GM12875 (cell line): Measurements from ENCODE around the gene RIBC1.

Experiments used
- H3K4me3 ChIP-seq: one replicate; pipeline ENCODE4 v1.5.1; 2011; ENCODE audit warnings: low read depth, low read length, control low read depth
- TF ChIP-seq, protein P1 (sequence below): IDR thresholded peaks from 2 replicates; pipeline ENCODE4 v1.5.1; 2011; ENCODE audit warnings: low read depth, mild to moderate bottlenecking, control low read depth, inconsistent platforms, low read length, moderate library complexity, borderline replicate concordance; ENCODE audit not compliant: insufficient read depth

RIBC1 gene

DNA sequence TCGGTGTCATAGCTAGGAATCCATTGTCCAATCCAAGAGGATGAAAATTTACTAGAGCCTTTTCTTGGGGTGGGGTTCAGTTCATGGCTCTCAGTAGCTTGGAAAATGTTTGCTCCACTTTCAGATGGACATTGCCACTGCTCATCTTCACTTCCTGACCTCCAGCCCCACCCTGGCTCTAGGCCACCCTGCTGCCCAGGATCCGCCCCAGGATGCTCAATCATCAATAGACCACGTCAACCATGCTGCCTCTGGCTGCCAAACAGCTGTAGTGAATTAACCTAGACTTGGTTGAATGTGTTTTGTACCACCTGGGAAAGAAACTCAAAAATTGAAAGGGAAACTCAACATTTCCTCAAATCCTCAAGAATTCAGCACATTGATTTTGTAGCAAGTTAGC is 48.7 kb downstream of the RIBC1 start:
- TF ChIP-seq, protein P1, sequence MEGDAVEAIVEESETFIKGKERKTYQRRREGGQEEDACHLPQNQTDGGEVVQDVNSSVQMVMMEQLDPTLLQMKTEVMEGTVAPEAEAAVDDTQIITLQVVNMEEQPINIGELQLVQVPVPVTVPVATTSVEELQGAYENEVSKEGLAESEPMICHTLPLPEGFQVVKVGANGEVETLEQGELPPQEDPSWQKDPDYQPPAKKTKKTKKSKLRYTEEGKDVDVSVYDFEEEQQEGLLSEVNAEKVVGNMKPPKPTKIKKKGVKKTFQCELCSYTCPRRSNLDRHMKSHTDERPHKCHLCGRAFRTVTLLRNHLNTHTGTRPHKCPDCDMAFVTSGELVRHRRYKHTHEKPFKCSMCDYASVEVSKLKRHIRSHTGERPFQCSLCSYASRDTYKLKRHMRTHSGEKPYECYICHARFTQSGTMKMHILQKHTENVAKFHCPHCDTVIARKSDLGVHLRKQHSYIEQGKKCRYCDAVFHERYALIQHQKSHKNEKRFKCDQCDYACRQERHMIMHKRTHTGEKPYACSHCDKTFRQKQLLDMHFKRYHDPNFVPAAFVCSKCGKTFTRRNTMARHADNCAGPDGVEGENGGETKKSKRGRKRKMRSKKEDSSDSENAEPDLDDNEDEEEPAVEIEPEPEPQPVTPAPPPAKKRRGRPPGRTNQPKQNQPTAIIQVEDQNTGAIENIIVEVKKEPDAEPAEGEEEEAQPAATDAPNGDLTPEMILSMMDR: no peak

DNA sequence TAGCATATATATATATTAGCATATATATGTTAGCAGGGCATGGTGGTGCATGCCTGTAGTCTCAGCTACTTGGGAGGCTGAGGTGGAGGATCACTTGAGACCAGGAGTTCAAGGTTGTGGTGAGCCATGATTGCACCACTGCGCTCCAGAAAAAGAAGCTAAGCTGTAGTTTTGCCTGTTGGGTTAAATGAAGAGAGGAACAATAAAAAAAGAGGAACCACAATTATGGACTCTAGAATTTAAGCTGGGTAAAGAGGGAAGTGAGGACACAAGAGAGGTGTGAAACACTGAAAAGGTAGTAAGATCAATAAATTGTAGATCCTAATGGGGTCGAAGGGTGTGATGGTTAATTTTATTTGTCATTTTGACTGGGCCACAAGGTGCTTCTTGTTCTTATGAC is 52.0 kb downstream of the RIBC1 start:
- TF ChIP-seq, protein P1: no peak
- H3K4me3 ChIP-seq: no peak overlapping the region

More for the DNA sequence above, 48.7 kb downstream of the RIBC1 start:
- H3K4me3 ChIP-seq: no peak overlapping the region

DNA sequence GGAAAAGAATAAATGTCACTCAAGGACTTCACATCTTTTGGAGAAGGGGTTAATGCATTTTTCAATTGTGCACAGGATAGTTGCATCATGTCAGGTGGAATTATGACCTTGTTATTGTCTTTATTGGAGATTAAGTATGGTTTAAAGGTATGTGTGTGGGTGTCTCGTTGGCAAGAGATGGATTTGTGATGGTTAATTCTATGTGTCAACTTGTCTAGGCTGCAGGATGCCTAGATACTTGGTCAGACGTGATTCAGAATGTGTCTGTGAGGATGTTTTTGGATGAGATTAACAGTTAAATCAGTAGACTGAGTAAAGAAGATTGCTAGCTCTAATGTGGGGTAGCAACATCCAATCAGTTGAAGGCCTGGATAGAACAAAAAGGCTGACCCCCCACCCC is 53.7 kb downstream of the RIBC1 start:
- TF ChIP-seq, protein P1: no peak
- no peak overlapping the region for H3K4me3 ChIP-seq

DNA sequence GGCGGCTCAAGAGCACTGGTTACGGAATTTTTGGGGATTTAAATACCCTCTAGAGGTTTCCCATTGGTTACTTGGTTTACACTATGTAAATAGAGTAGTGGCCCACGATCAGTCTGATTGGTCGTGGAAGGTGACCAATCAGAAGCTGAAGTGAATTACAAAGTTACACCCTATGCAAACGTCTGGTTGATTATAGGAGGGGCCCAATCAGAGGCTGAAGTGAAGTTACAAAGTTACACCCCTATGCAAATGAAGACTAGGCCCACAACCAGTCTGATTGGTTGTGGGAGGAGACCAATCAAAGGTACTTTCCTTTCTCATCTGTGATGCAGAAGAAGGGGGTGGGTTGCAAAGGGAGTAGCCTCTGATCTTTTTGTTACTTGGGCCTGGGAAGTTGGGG is 56.6 kb downstream of the RIBC1 start:
- H3K4me3 ChIP-seq: no peak overlapping the region
- TF ChIP-seq, protein P1: no peak
